Measurements from ENCODE around the gene HYKK. TPM values are rescaled to one million over a fixed set of nuclear protein-coding genes. Genes with fewer than 3 reads are reported as not detected.

The HYKK gene
- polyA plus RNA-seq, 1 donor from 2014 or later: not detected

DNA sequence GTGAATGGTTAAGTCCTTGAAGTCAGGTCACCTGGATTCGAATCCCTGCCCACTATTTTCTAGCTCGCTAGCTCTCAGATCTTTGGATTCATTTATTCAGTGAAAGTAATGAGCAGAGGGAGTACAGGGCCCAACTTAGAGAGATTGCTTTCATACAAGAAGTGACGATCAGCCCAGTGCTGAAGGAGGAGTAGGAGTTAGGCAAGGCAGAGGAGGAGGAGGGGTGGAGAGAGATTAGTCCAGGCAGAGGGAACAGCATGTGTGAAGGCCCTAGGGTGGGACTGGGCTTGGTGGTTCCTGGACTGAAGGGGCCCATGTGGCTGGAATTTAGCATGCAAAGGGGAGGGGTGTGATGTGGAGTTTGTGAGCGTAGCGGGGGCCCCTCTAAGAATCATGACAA, 54.1 kb downstream of the HYKK start:
- H3K79me2 ChIP-seq (replicated peaks; ENCODE audit: insufficient read depth, low read length): no peaks in the 10 kb centered on the region
- H3K27ac ChIP-seq (ENCODE audit: low read length): no peak overlapping the region
- no peak overlapping the region for H2AFZ ChIP-seq (ENCODE audit: low read depth, low read length)
- H3K9me2 ChIP-seq (ENCODE audit: insufficient read depth, low read length): no peaks in the 10 kb centered on the region
- no peaks in the 10 kb centered on the region for H3K27me3 ChIP-seq (ENCODE audit: insufficient read depth, low read depth, low read length)
- TF ChIP-seq POLR2AphosphoS5 (IDR thresholded peaks at IDR 0.05) (no peak), EZH2 (IDR thresholded peaks at IDR 0.05; ENCODE audit: borderline replicate concordance, insufficient read depth, low read length, poor library complexity, severe bottlenecking) (no peak), RAD21 (conservative IDR thresholded peaks at IDR 0.05) (no peak)
- TF ChIP-seq, protein P1, sequence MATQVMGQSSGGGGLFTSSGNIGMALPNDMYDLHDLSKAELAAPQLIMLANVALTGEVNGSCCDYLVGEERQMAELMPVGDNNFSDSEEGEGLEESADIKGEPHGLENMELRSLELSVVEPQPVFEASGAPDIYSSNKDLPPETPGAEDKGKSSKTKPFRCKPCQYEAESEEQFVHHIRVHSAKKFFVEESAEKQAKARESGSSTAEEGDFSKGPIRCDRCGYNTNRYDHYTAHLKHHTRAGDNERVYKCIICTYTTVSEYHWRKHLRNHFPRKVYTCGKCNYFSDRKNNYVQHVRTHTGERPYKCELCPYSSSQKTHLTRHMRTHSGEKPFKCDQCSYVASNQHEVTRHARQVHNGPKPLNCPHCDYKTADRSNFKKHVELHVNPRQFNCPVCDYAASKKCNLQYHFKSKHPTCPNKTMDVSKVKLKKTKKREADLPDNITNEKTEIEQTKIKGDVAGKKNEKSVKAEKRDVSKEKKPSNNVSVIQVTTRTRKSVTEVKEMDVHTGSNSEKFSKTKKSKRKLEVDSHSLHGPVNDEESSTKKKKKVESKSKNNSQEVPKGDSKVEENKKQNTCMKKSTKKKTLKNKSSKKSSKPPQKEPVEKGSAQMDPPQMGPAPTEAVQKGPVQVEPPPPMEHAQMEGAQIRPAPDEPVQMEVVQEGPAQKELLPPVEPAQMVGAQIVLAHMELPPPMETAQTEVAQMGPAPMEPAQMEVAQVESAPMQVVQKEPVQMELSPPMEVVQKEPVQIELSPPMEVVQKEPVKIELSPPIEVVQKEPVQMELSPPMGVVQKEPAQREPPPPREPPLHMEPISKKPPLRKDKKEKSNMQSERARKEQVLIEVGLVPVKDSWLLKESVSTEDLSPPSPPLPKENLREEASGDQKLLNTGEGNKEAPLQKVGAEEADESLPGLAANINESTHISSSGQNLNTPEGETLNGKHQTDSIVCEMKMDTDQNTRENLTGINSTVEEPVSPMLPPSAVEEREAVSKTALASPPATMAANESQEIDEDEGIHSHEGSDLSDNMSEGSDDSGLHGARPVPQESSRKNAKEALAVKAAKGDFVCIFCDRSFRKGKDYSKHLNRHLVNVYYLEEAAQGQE (IDR thresholded peaks at IDR 0.05; ENCODE audit: borderline replicate concordance): no peak
- no peak overlapping the region for H3K4me2 ChIP-seq (ENCODE audit: low read length)
- no peaks in the 10 kb centered on the region for H3K36me3 ChIP-seq (ENCODE audit: insufficient read depth, low read length)
- no peak overlapping the region for H3K9ac ChIP-seq (ENCODE audit: low read length)
- no peak overlapping the region for H3K4me3 ChIP-seq (ENCODE audit: low read length)
- no peaks in the 10 kb centered on the region for H3F3A ChIP-seq (ENCODE audit: insufficient read depth, low read length, poor library complexity, severe bottlenecking)
- H3K9me3 ChIP-seq (ENCODE audit: low read length): no peaks in the 10 kb centered on the region
- no peaks in the 10 kb centered on the region for H4K20me1 ChIP-seq (ENCODE audit: insufficient read depth)

DNA sequence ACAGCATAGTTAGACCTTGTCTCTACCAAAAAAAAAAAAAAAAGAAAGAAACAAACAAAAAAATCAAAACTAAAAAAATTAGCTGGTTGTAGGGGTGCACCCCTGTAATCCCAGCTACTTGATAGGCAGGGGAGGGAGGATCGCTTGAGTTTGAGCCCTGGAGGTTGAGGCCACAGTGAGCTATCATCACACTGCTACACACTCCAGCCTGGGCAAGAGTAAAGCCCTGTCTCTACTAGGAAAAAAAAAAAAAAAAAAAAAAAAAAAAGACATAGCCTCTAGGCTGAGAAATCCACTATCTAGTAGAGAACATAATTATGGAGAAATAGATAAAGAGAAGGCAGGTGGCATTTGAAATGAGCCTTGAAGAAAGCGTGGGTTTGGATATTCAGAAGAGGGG, 55.7 kb downstream of the HYKK start:
- Histone ChIP-seq H4K20me1 (ENCODE audit: insufficient read depth) (no peaks in the 10 kb centered on the region), H3K4me2 (ENCODE audit: low read length) (no peak overlapping the region), H3F3A (ENCODE audit: insufficient read depth, low read length, poor library complexity, severe bottlenecking) (no peaks in the 10 kb centered on the region), H2AFZ (ENCODE audit: low read depth, low read length) (no peak overlapping the region), H3K36me3 (ENCODE audit: insufficient read depth, low read length) (no peaks in the 10 kb centered on the region), H3K9me2 (ENCODE audit: insufficient read depth, low read length) (no peaks in the 10 kb centered on the region), H3K4me3 (ENCODE audit: low read length) (no peak overlapping the region), H3K79me2 (replicated peaks; ENCODE audit: insufficient read depth, low read length) (peaks cover 5% of the 10 kb centered on the region), H3K9me3 (ENCODE audit: low read length) (no peaks in the 10 kb centered on the region), H3K27ac (ENCODE audit: low read length) (no peak overlapping the region), H3K27me3 (ENCODE audit: insufficient read depth, low read depth, low read length) (no peaks in the 10 kb centered on the region), H3K9ac (ENCODE audit: low read length) (no peak overlapping the region)
- no peak for TF ChIP-seq EP300 (conservative IDR thresholded peaks at IDR 0.05; ENCODE audit: poor library complexity, severe bottlenecking)
- no peak for TF ChIP-seq RAD21 (conservative IDR thresholded peaks at IDR 0.05)
- TF ChIP-seq EZH2 (IDR thresholded peaks at IDR 0.05; ENCODE audit: borderline replicate concordance, insufficient read depth, low read length, poor library complexity, severe bottlenecking): no peak
- TF ChIP-seq, protein P2, sequence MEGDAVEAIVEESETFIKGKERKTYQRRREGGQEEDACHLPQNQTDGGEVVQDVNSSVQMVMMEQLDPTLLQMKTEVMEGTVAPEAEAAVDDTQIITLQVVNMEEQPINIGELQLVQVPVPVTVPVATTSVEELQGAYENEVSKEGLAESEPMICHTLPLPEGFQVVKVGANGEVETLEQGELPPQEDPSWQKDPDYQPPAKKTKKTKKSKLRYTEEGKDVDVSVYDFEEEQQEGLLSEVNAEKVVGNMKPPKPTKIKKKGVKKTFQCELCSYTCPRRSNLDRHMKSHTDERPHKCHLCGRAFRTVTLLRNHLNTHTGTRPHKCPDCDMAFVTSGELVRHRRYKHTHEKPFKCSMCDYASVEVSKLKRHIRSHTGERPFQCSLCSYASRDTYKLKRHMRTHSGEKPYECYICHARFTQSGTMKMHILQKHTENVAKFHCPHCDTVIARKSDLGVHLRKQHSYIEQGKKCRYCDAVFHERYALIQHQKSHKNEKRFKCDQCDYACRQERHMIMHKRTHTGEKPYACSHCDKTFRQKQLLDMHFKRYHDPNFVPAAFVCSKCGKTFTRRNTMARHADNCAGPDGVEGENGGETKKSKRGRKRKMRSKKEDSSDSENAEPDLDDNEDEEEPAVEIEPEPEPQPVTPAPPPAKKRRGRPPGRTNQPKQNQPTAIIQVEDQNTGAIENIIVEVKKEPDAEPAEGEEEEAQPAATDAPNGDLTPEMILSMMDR (IDR thresholded peaks at IDR 0.05; ENCODE audit: poor library complexity, severe bottlenecking): no peak
- no peak for TF ChIP-seq POLR2AphosphoS5 (IDR thresholded peaks at IDR 0.05)
- TF ChIP-seq SMC3 (conservative IDR thresholded peaks at IDR 0.05; ENCODE audit: poor library complexity): no peak
- no peak for TF ChIP-seq MXI1 (conservative IDR thresholded peaks at IDR 0.05; ENCODE audit: poor library complexity, severe bottlenecking)

DNA sequence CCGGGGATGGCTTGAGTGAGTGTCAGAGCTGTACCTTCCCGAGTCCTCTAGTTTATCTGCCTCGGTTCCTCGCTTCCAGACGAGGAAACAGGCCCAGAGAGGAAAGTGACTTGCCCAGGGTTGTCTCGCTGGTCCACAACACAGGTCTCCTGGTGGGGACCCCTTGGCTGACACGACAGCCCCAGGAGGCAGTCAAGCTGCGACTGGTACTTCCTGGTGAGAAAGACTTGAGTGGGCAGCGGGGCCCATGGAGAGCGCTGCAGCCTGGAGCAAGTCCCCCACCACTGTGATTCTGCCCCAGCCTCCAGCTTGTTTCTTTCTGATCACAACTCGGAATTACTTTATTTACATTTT, 57.3 kb downstream of the HYKK start:
- Histone ChIP-seq H3K79me2 (replicated peaks; ENCODE audit: insufficient read depth, low read length) (peaks cover 11% of the 10 kb centered on the region), H2AFZ (ENCODE audit: low read depth, low read length) (no peak overlapping the region), H3K9ac (ENCODE audit: low read length) (no peak overlapping the region), H4K20me1 (ENCODE audit: insufficient read depth) (no peaks in the 10 kb centered on the region), H3K27ac (ENCODE audit: low read length) (no peak overlapping the region), H3K9me3 (ENCODE audit: low read length) (no peaks in the 10 kb centered on the region), H3K27me3 (ENCODE audit: insufficient read depth, low read depth, low read length) (no peaks in the 10 kb centered on the region), H3F3A (ENCODE audit: insufficient read depth, low read length, poor library complexity, severe bottlenecking) (no peaks in the 10 kb centered on the region), H3K4me2 (ENCODE audit: low read length) (no peak overlapping the region), H3K9me2 (ENCODE audit: insufficient read depth, low read length) (no peaks in the 10 kb centered on the region), H3K4me3 (ENCODE audit: low read length) (peak overlapping the region; percentile 72), H3K36me3 (ENCODE audit: insufficient read depth, low read length) (no peaks in the 10 kb centered on the region)
- TF ChIP-seq EP300 (conservative IDR thresholded peaks at IDR 0.05; ENCODE audit: poor library complexity, severe bottlenecking): no peak
- TF ChIP-seq EZH2 (IDR thresholded peaks at IDR 0.05; ENCODE audit: borderline replicate concordance, insufficient read depth, low read length, poor library complexity, severe bottlenecking): no peak
- TF ChIP-seq MXI1 (conservative IDR thresholded peaks at IDR 0.05; ENCODE audit: poor library complexity, severe bottlenecking): no peak
- TF ChIP-seq POLR2AphosphoS5 (IDR thresholded peaks at IDR 0.05): no peak
- TF ChIP-seq RAD21 (conservative IDR thresholded peaks at IDR 0.05): no peak
- TF ChIP-seq SMC3 (conservative IDR thresholded peaks at IDR 0.05; ENCODE audit: poor library complexity): no peak
- TF ChIP-seq, protein P1 (IDR thresholded peaks at IDR 0.05; ENCODE audit: borderline replicate concordance): no peak
- no peak for TF ChIP-seq TAF1 (IDR thresholded peaks at IDR 0.05; ENCODE audit: low read depth)
- TF ChIP-seq, protein P2 (IDR thresholded peaks at IDR 0.05; ENCODE audit: poor library complexity, severe bottlenecking): no peak

Measured in neural cell (in vitro differentiated cells).